HG02571 (cell line): Measurements from ENCODE around the gene GUCA2A.
"Not testable (repeated sequence)": the region's sequence is repeated elsewhere in the genome, so short reads cannot be mapped to it uniquely, and the experiment has no call there.

Source experiments
- ATAC-seq: cut with Tn5 transposase; IDR thresholded peaks from one replicate; pipeline ENCODE4 v1.9.1; 2021; ENCODE audit warnings: mild to moderate bottlenecking, moderate library complexity; ENCODE audit not compliant: unreplicated experiment

The GUCA2A gene

GRCh38 chr1:42164551-42165420, at the start of gene GUCA2A:
TSS of gene GUCA2A (minus strand) at chr1:42164745. CDS start at chr1:42164712, 33 bp downstream.
- ATAC-seq = no peak

DNA sequence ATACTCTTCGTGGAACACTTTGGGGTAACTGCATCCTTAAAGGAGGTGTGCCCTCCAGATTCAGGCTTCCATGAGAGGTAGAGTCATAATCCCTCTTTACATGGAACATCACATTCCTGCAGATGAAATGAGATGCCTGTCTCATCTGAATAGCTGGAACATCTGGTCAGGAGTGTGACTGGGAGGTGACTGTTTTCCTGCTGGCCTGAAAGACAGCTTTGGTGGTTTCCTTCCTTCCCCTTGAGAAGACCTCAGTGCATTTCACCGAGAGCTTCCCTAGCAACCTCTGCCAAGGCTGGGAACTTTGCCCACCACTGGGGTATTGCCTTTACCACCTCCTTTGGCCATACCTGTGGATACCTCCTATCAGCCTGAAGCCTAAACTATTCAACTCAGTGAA, 46.7 kb upstream of the GUCA2A start:
- ATAC-seq = no peak

DNA sequence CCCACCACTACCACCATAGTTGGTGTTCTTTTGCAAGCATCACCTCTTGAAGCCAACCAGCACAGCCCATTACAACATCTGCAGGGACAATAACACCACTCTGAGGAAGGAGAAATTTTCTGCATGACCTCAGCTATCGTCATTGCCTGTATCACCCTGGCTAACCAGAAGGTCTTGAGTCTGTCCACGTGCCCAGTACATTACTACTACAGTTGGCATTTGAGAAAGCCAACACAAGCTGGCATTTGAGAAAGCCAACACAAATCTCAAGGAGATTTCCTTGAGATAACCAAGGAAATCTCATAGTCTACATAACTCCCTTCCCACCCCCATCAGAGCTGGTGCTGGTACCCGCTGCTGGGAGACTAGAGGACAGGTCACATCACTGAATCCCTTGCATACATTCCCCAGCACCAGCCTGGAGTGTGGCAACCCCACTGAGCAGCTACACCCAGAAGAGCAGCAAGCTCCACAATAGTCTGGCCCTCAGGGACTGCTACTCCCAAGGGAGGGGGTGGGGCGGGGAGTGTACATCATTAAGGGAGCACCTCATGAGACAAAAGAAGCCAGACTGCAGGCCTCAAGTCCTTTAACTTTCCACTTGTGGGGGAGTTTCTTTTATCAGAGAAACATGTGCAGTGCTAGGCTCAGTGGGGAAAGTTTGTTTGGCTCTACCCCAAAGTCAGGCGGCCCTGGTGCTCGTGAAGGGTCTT, 46.0 kb upstream of the GUCA2A start:
- ATAC-seq = no peak

DNA sequence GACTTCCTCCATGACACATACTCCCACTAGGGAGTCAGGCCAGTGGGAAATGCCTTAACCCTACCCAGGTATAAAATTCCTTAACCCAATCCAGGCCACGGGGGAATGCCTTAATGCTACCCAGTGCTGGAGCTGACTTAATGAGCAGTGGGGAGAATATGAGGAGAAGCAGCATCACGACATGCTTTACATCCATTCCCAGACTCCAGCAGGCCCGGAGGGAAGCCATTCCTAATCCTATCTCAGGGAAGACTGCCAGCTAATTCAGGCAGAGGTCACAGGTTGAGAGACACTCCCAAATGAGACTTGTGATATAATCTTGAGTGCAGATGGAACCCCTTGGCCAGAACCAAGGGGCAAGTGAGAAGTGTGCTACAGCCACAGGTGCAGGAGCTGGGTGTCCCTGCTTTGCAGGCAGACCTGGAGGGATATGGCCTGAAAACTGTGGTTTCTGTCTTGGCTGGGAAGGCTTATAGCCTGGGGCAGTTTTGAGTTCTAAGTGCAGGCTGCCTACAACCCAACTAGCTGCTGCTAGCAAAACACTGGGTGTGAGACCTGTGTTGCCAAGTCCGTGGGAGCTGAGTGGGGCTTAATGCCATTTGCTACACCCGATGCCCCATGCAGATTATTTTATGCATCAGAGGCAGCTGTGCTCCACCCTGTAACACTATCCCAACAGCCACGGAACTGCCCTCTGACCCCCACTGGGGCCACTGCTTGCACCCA, 45.1 kb upstream of the GUCA2A start:
- ATAC-seq = no peak

GRCh38 chr1:42206930-42207329, 42.4 kb upstream of the GUCA2A start:
- not testable (repeated sequence) for ATAC-seq

DNA sequence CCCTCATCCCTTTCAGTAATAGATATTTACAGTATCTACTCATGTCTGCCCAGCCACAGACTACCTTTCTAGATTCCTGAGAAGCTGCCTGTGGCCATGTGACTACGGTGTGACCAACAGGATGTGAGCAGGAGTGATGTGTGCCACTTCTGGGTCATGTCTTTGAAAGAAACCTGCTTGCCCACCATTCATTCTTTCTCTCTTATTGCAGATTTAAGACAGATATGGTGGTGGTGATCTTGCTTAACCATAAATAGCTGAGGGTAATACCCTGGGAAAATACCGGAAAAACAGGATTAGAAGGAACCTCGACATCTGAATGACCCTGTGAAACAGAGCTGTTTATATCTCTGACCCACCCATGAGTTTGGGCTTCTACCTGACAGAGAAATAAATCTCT, 41.6 kb upstream of the GUCA2A start:
- no peak for ATAC-seq

DNA sequence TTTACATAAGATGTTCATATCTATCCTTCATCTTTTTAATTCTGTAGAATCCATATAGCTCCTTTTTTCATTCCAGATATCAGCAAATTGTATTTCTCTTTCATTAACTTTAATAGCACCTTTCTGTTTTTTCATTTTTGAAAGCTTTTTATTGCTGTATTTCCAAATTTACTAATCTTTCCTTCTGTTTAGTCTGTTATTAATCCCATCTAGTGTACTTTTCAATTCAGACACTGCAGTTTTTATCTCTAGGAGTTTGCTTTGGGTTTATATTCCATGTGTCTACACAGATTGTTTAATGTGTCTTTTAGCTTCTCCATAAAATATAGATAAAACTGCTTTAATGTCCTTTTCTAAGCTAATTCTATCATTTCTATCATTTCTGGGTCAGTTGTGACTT, 37.4 kb upstream of the GUCA2A start:
- no peak for ATAC-seq

- ATAC-seq = no peak
Observed at GRCh38 chr1:42198251-42198650, 33.7 kb upstream of the GUCA2A start.

DNA sequence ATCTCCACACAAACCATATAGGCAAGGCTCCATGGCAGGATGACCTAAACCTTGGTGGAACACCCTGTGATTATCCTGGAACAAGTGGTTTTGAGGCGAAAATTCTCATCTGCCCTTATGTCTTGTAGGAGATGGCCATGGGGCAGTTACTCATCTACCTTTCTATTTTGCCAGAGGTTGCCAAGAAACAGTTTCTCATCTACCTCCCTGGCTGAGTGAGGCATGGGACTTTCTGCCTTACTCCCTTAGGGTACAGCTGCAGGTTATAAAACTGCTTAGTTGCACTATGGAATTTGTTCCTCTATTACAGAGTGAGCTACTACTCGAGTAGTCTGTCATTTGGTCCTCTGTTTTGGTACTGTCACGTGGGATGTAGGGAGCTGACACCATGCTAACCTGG, 31.3 kb upstream of the GUCA2A start:
- no peak for ATAC-seq

DNA sequence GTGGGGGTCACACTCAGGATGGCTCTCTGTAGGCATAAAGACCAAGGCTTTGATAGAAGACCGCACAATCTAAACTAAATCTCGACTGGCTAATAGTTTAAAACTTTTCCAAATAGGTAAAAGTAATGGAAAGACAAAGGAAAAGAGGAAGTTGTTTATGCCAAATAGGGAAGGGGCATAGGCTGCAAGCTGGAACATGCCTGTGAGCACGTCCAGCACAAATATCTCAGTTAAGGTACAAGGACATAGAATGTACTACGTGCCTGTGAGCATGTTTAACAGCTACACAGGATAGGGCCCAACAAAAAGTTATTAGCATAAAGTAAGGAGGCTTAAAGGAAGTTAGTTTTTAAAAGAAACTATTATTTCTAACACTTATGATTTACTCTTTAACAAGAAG, 27.6 kb upstream of the GUCA2A start:
- no peak for ATAC-seq

DNA sequence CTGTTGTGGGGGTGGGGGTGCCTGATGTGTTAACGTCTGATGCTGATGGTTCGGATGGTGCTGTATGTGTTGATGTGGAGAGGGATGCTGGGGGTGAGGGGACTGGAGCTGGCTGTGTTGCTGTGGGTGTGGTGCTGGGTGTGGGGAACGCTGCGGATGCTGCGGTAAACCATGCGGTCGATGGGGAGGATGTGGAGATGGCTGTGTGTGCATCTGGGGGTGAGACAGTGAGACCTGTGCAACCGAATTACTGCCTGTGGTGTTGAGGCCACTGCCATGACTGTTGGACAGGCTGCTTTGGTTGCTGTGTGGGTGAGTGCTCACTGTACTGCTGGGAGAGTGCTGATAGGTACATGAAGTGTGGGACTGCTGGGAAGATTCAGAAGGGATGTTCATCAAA, 26.8 kb upstream of the GUCA2A start:
- ATAC-seq = no peak

DNA sequence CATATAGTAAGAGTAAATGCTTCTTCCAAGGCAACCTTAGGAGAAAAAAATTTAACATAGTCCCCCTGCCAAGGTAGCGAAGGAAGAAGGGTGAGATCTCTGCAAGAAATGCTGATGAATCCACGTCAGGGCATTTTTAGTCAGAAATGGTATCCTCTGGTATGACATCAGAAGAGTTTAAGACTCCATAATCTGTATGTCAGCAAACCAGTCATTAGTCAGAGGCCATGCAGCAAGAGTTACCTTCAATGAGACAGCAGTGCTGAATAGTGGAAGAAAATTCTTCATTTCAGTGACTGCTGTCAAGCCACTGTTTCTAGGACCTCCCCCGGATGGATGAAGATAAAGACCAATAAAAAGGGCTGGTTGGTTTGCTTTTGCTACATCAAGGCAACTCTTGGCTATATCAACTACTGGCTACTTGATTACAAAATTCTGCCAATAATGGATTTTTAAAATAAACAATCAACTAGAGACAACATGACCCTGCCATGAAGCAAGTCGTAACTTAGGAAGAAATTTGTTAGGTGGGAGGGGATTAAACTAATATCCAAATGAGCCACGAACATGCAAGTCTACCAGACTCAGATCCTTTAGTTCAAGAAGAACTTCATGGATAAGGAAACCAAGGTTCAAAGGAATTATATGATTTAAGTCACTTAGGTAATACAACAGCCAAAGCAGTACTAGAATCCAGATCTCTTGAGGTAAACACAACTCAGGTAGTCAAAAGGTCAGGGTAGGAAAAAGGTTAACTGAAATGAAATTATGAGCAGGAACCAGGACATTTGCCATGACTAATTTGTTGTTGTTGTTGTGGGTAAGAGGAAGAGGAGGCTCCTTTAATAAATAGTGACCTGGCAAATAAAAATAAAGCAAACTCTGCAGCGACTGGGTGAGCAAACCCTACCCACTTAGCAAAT, 25.6 kb upstream of the GUCA2A start:
- no peak for ATAC-seq

- ATAC-seq = no peak
Observed at GRCh38 chr1:42186152-42186551, 21.6 kb upstream of the GUCA2A start.

GRCh38 chr1:42184616-42185015, 20.1 kb upstream of the GUCA2A start:
- no peak for ATAC-seq

DNA sequence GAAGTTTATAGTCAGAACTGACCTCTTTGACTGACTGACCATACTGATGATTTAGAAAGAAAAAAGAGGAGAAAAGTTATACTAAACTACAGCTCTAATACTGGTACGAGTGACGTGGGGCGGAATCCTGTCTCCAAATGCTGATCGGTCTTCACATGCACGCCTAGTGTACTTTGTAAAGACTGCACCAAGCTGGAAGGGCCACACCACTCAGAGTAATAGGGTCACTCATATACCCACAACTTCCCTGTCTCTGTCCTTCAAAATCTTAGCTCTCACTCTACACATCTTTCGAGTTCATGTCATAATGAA, 19.4 kb upstream of the GUCA2A start:
- no peak for ATAC-seq

- no peak for ATAC-seq
Observed at GRCh38 chr1:42183210-42183956, 18.8 kb upstream of the GUCA2A start.

DNA sequence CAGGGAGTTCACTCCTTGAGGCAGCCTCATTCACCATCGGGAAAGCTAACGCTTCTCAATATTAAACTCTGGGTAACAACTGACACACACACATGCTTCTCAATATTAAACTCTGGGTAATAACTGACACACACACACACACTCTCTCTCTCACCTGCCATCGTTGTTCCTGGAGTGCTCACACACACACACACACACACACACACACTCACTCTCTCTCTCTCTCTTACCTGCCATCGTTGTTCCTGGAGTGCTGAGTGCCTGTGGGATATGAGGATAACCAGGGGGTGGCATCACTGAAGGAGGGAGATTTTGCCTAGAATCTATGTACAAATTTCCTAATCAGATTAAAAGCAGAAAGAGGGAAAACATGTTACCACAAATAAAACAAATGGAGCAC, 17.1 kb upstream of the GUCA2A start:
- no peak for ATAC-seq

- ATAC-seq = no peak
Observed at GRCh38 chr1:42179900-42180329, 15.4 kb upstream of the GUCA2A start.

DNA sequence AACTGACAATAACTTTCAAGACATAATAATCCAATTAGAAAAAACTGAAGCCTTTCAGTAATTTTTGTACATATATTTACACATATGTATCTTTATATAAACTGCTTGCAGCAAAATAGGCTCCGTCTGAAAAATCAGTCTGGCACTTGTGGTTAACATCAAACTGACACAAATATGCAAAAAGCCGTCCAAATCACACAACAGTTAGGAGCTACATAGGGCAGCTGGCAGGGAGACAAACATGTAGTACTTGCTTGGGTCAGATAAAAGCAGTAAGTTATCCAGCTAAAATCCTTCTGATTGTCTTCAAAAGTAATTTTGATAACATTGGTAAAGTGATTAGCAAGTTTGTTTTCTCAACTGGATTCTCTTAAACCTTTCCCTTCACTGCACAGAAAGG, 14.7 kb upstream of the GUCA2A start:
- ATAC-seq = no peak

- ATAC-seq = no peak
Observed at GRCh38 chr1:42178249-42178648, 13.7 kb upstream of the GUCA2A start.
